ENCODE measurements around the gene ARID1B. TPM values are rescaled to one million over a fixed set of nuclear protein-coding genes. Genes with fewer than 3 reads are reported as not detected.
"Not testable (repeated sequence)": the region's sequence is repeated elsewhere in the genome, so short reads cannot be mapped to it uniquely, and the experiment has no call there.

ARID1B gene
- total RNA-seq, 1 donor from 2014 or later, result 97.2 TPM

DNA sequence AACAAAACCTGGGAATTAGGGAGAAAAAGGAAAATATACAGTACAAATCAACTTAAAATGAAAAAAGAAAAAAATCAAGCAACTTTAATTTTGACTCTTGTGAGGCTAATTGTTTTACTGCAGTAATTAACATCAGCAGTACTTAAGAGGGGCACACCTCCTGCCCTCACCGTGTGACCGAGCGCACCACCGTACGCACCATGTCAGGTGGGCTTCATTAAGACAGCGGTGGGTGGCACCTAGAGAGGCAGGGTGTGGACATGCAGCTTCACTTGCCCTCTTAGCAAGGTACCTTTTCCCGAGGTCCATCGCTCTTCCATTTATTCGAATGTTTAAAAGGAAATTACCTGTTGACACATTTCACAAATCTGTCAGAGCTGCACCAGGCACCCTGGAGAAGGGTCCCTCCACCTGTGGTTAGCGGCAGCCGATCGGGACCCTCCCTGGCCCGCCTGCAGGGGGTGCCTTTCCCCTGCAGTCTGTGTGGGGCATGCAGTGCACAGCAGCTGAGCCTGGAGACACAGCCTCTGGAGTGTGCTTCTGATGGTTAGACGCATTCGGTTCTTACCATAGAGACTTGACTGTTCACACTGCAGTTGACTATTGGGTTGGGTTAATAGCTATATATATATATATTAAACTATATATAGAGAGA lies 362.0 kb downstream of the ARID1B start:
- Mint-ChIP-seq H3K4me1 (ENCODE audit: unreplicated experiment) (peaks cover 9% of the 10 kb centered on the region), H3K27me3 (no peaks in the 10 kb centered on the region), H3K27ac (no peak overlapping the region), H3K4me3 (no peak overlapping the region), H3K36me3 (peaks cover 19% of the 10 kb centered on the region), H3K9me3 (no peaks in the 10 kb centered on the region)
- TF ChIP-seq, protein P1, sequence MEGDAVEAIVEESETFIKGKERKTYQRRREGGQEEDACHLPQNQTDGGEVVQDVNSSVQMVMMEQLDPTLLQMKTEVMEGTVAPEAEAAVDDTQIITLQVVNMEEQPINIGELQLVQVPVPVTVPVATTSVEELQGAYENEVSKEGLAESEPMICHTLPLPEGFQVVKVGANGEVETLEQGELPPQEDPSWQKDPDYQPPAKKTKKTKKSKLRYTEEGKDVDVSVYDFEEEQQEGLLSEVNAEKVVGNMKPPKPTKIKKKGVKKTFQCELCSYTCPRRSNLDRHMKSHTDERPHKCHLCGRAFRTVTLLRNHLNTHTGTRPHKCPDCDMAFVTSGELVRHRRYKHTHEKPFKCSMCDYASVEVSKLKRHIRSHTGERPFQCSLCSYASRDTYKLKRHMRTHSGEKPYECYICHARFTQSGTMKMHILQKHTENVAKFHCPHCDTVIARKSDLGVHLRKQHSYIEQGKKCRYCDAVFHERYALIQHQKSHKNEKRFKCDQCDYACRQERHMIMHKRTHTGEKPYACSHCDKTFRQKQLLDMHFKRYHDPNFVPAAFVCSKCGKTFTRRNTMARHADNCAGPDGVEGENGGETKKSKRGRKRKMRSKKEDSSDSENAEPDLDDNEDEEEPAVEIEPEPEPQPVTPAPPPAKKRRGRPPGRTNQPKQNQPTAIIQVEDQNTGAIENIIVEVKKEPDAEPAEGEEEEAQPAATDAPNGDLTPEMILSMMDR (conservative IDR thresholded peaks at IDR 0.05), result peak; percentile 53
- DNase-seq (ENCODE audit: extremely low spot score, unreplicated experiment), result no peak

DNA sequence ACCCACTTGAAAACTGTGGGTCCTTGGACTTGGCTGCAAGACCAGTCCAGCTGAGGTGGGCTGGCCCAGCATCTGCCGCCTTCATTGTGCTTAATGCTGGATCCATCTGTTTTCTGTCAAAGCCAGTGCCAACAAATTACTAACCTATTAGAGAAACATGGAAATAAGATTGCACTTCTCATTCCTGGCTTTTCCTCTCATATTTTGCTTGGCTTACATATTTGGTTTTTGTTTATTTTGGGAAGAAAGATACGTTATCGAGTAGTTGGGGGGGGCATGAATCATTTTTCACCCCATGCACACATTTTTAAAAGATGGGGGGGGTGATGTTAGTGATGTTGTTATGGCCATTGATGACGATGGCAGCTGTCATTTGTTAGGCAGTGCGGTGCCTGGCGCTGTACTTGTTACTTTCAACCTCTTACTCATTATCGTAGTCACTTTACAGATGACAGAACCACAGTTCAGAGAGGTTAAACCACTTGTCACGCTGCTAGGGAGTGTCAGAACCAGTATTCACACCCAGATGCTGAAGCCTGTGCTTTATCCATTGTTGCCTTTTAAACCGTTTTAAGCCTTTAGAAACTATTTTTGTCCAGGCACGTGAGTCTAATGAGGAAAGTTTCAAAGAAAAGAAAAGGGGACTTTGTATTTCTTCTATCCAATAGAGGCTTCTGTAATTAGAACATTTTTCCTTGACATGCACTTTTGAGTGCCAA lies 366.2 kb downstream of the ARID1B start:
- no peaks in the 10 kb centered on the region for H3K27me3 Mint-ChIP-seq

DNA sequence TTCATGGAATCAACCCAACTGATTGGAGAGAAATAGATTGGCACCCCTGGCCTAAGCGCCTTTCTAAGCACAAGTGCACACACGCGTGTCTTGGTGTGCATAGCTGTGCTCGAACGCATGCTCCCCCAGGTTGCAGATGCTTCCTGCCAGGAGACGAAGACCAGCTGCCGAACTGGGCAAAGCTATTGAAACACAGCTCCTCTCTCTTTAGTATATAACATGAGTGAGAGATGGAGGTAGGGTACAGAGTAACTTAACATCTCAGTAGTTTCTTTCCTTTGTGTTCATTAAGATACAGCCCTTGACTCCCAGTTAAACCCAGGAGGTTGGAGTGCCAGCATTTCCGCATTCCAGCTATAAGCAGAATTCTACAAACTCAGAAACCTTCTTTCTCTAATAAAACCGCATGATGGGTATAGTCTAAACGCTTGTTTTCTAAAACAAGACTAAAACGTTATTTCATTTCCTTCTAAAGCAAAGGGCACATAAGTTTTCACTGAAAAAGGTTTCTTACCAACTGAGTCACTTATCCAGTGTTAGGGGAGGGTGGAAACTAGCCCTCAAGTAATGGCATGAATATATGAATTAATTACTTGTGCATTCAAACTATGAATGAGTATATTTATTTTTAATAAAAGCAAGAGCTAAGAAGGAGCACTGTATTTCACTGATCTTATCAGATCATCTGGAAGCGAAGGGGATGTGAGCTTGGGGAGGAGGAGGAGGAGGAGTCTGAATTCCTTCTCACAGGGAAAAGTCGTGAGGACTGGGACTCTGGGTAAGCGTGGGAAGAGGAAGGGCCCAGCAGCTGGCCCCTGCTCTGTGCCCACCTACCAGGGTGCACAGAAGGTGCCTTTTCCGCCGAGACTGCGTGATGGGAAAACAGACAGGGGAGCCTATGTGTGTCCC lies 367.0 kb downstream of the ARID1B start:
- peaks cover 31% of the 10 kb centered on the region for H3K36me3 Mint-ChIP-seq
- no peak overlapping the region for H3K4me3 Mint-ChIP-seq
- H3K4me1 Mint-ChIP-seq (ENCODE audit: unreplicated experiment), result peaks cover 49% of the 10 kb centered on the region
- DNase-seq (ENCODE audit: extremely low spot score, unreplicated experiment), result no peak
- TF ChIP-seq, protein P1 (conservative IDR thresholded peaks at IDR 0.05), result no peak
- peak overlapping the region; percentile 41 for H3K27ac Mint-ChIP-seq
- H3K9me3 Mint-ChIP-seq, result no peaks in the 10 kb centered on the region
- H3K27me3 Mint-ChIP-seq, result no peaks in the 10 kb centered on the region

More for the DNA sequence above, 366.2 kb downstream of the ARID1B start:
- Mint-ChIP-seq H3K4me1 (ENCODE audit: unreplicated experiment) (peaks cover 42% of the 10 kb centered on the region), H3K36me3 (peaks cover 26% of the 10 kb centered on the region), H3K4me3 (no peak overlapping the region), H3K27ac (no peak overlapping the region), H3K9me3 (no peaks in the 10 kb centered on the region)
- TF ChIP-seq, protein P1 (conservative IDR thresholded peaks at IDR 0.05), result no peak
- DNase-seq (ENCODE audit: extremely low spot score, unreplicated experiment), result no peak

DNA sequence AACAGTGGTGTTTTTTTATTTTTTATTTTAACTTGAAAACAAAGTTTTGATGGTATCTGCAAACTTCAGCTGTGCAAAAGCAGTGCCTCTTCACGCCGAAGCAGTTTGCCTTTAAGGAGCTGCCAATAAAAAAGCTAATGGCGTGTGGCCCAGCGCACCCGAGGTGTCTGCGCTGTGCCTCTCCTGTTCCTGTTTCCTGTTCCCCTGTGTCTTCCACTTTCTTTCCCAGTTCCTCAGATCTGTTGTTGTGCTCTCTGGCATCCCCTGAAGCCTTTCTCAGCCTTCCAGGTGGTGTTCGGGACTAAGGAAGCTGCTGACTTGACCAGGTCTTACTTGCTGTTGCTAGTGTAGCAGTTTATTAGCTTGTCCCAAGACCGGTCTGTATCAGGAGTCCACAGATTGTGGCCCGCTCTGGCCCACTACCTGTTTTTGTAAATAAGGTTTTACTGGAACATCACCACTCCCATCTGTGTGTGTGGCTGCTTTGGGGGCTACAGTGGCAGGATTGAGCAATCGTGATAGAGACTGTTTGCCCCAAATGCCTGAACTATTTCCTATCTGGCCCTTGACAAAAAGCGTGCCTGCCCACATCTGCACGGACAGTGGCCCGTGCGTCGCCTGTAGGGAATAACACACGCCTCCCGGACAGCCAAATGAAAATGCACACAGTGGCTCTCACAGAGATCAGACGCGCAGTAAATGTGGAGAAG lies 367.8 kb downstream of the ARID1B start:
- H3K9me3 Mint-ChIP-seq, result no peaks in the 10 kb centered on the region
- H3K27me3 Mint-ChIP-seq, result no peaks in the 10 kb centered on the region
- H3K4me3 Mint-ChIP-seq, result no peak overlapping the region
- H3K4me1 Mint-ChIP-seq (ENCODE audit: unreplicated experiment), result peaks cover 49% of the 10 kb centered on the region
- no peak for DNase-seq (ENCODE audit: extremely low spot score, unreplicated experiment)
- peaks cover 32% of the 10 kb centered on the region for H3K36me3 Mint-ChIP-seq
- H3K27ac Mint-ChIP-seq, result peak overlapping the region; percentile 4
- TF ChIP-seq, protein P1 (conservative IDR thresholded peaks at IDR 0.05), result no peak

DNA sequence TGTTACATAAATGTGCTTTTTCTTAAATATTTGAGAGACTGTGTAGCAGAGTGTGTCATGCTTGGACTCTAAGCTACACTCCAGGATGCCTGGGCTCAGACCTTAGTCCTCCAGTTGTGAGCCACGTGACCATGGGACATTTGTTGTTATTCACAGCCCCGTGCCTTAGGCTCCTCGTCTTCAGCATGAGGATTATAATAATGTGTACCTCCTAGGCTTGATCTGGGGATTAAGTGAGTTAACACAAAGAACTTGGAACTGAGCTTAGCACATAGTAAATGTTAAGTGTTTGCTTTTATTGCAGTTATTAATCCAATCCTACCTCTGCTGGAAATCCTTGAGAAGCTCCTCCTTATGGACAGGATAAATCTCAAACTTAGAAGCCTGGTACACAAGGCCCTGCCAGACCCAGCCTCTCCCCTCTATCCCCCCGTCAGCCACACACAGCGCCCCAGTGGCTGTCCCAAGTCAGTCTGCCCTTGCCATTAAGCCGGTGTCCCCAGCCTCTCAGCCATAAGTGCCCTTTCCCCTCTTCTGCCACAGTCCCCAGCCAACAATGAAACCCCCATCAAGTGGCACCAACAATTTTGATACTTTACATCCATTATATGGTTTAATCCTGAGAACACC lies 368.6 kb downstream of the ARID1B start:
- no peak for DNase-seq (ENCODE audit: extremely low spot score, unreplicated experiment)
- H3K9me3 Mint-ChIP-seq, result no peaks in the 10 kb centered on the region
- H3K27ac Mint-ChIP-seq, result peak overlapping the region; percentile 36
- H3K4me1 Mint-ChIP-seq (ENCODE audit: unreplicated experiment), result peaks cover 49% of the 10 kb centered on the region
- no peak overlapping the region for H3K4me3 Mint-ChIP-seq
- TF ChIP-seq, protein P1 (conservative IDR thresholded peaks at IDR 0.05), result no peak
- H3K36me3 Mint-ChIP-seq, result peaks cover 29% of the 10 kb centered on the region
- H3K27me3 Mint-ChIP-seq, result no peaks in the 10 kb centered on the region

GRCh38 chr6:157147054-157148026 lies 370.2 kb downstream of the ARID1B start:
- not testable (repeated sequence) for DNase-seq (ENCODE audit: extremely low spot score, unreplicated experiment); H3K27me3 Mint-ChIP-seq; H3K9me3 Mint-ChIP-seq; H3K4me3 Mint-ChIP-seq
- peaks cover 26% of the 10 kb centered on the region for H3K36me3 Mint-ChIP-seq
- peaks cover 57% of the 10 kb centered on the region for H3K4me1 Mint-ChIP-seq (ENCODE audit: unreplicated experiment)
- H3K27ac Mint-ChIP-seq, result peak overlapping the region; percentile 62
